Stimulated activated CD4-positive, alpha-beta T cell treated with anti-CD3 and anti-CD28 coated beads, Interleukin-1b, Interleukin-23, amount 100 ng/mL, for 1 hour (primary cell): ENCODE results near the gene PLEKHB2.
"Not testable (repeated sequence)": the region's sequence is repeated elsewhere in the genome, so short reads cannot be mapped to it uniquely, and the experiment has no call there.

Experiments
- DNase-seq, 2 donors: peaks; one replicate each; pipeline ENCODE4 v3.0.0-alpha.2; 2020; ENCODE audit warnings: low read depth in 2 of 2

The PLEKHB2 gene, protein sequence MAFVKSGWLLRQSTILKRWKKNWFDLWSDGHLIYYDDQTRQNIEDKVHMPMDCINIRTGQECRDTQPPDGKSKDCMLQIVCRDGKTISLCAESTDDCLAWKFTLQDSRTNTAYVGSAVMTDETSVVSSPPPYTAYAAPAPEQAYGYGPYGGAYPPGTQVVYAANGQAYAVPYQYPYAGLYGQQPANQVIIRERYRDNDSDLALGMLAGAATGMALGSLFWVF

DNA sequence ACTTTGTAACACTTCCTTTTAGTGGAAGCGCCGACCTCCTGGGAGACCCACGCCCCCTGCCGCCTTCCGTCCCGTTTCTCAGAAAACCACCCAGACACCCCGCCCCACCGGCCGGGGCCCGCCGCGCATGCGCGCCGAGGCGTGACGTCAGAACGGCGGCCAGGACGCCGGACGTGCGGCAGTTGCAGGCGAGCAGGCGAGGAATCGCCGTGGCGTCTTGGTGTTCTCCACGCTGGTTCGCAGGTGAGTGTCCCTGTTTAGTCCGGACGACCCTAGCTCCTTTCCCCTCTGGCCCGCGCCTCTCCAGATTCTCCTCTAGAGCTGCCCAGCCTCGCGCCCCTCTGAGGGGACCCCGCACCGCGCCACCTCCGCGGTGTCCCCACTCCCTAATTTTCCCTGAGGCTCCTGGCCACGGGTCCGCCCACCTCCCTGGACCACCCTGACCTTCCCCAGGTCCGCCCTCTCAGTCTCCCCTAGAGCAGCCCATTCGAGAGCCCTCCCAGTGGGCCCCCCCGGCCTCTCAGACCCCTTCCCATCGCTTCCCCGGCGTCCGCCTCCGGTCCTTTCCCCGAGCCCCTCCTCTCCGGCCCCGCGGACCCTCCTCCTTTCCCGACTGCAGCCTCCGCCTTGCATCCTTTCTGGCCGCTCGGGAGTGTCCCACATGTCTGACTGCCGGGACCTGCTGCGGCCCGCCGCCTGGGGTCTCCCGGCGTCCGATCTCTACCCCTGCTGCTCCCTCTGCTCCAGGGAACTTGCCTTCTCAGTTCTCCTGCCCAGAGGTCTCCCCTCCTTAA lies at the start of gene PLEKHB2:
TSS of gene PLEKHB2 (plus strand) at position 181 of the 794 bp plus-strand sequence. CDS start 15,606 bp downstream, outside the sequence.
- peak; percentile 78 to 89 for DNase-seq

- DNase-seq = no peak
Observed at GRCh38 chr2:131056204-131056931, 48.8 kb upstream of the PLEKHB2 start.

DNA sequence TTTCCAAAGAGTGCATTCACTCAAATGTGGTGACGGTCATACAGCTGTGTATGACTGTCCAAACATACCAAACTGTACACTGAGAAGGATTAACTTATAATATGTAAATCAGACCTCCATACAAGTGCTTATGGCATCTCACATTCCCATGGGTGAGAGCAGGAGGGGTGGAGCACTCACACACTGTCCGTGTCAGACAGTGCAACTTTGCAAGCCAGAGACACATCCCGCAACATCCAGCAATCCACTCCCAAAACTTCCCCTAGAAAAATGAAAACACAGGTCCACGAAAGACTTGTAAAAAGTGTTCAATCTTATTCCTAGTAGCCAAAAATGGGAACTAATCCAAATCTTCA lies 48.2 kb upstream of the PLEKHB2 start:
- no peak for DNase-seq

DNA sequence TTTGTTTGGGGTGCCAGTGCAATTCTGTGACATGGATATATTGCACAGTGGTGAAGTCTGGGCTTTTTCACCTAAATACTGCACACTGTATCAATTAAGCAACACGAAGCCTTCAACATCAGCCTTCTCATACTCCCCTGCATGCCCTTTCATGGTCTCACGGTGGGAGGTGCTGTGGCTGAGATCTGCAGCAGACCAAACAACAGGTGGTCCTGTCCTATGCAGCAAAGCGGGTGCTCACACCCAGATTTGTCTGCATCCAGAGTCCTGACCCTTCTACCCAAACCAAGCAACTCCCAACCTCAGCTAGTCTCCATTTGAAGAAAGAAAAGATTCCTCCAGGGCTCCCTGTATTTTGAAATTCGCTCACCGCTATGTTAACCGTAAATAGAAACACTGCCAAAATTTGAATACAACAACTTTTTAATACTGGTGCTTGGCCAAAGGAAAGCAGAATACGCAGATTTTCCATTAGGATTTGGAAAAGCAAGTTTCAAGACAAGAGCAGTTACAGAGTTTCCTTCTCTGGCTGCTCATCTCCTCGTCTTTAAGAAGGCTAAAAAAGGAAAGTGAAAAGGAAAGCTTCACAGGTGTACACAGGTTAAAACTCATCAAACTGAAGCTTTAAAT lies 46.8 kb upstream of the PLEKHB2 start:
- DNase-seq = no peak

GRCh38 chr2:131058920-131059319 lies 46.2 kb upstream of the PLEKHB2 start:
- no peak for DNase-seq

- DNase-seq = no peak
Observed at GRCh38 chr2:131063501-131064283, 41.4 kb upstream of the PLEKHB2 start.

- DNase-seq = no peak
Observed at GRCh38 chr2:131064589-131065512, 40.3 kb upstream of the PLEKHB2 start.

DNA sequence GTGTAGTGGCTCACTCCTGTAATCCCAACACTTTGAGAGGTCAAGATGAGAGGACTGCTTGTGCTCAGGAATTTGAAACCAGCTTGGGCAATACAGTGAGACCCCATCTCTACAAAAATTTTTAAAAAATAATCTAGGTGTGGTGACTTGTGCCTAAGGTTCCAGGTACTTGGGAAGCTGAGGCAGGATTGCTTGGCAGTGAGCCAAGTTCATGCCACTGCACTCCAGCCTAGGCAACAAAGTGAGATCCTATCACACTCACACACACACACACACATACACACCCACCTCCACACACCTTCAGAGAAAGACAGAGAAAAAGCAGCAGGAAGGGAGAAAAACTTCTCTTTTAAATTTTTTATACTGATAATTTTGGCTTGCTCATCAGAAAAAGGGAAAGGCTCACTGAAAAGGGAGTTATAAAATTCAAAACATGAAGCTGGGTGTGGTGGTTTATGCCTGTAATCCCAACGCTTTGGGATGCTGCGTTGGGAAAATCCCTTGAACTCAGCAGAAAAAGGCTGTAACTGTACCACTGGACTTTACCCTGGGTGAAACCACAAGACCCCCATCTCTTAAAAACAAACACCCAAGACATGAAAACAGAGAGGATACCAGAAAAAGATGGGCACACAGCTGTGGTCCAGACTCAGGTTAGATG lies 37.5 kb upstream of the PLEKHB2 start:
- DNase-seq = no peak

GRCh38 chr2:131068172-131068571 lies 37.0 kb upstream of the PLEKHB2 start:
- DNase-seq = not testable (repeated sequence)

GRCh38 chr2:131075578-131075977 lies 29.6 kb upstream of the PLEKHB2 start:
- not testable (repeated sequence) for DNase-seq

- DNase-seq = no peak
Observed at GRCh38 chr2:131076707-131077106, 28.4 kb upstream of the PLEKHB2 start.

- DNase-seq = no peak
Observed at GRCh38 chr2:131077182-131077846, 27.8 kb upstream of the PLEKHB2 start.

- no peak for DNase-seq
Observed at GRCh38 chr2:131077966-131078365, 27.2 kb upstream of the PLEKHB2 start.

GRCh38 chr2:131079931-131080330 lies 25.2 kb upstream of the PLEKHB2 start:
- DNase-seq = not testable (repeated sequence)

- no peak for DNase-seq
Observed at GRCh38 chr2:131081190-131081589, 23.9 kb upstream of the PLEKHB2 start.

DNA sequence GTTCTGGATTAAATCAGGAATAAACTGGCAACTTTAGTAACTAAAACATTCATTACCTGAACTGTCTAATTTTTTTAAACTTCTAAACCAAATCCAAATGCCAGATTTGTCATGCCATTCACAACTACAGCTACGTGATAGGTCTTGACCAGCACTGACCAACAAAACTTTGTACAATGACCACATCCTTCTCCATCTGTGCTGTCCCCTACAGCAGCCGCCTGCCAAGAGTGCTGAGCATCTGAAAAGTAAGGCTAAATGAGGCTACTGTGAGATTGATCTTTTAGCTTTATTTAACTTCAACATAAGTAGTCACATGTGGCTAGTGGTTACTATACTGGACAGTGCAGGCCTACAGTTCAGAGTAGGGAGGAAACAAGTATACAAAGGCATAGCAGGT lies 19.5 kb upstream of the PLEKHB2 start:
- DNase-seq = no peak

DNA sequence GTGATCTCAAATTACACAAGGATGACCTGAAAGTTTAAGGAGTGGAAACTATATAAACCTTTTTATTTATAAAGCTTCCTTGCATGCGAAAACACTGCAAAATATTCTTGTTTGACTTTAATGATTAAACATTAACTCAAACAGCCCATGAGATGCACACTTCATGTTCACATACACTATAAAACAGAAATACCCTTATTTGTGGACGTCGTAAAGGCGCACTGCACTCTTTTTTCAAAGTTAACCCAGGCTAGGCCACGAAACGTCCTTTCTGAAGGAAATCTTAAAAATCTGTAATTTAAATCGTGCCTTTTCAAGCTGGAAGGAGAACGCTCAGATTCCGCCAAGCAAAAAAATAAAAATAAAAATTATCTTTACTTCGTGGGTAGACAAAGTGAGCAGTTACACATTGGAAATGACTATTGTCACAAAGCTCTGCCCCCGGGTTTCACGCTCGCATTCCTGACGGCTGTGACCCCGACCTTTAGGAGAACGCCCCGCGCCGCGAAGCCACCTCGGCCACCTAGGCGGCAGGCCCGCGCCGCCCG lies 12.6 kb upstream of the PLEKHB2 start:
- DNase-seq = no peak

DNA sequence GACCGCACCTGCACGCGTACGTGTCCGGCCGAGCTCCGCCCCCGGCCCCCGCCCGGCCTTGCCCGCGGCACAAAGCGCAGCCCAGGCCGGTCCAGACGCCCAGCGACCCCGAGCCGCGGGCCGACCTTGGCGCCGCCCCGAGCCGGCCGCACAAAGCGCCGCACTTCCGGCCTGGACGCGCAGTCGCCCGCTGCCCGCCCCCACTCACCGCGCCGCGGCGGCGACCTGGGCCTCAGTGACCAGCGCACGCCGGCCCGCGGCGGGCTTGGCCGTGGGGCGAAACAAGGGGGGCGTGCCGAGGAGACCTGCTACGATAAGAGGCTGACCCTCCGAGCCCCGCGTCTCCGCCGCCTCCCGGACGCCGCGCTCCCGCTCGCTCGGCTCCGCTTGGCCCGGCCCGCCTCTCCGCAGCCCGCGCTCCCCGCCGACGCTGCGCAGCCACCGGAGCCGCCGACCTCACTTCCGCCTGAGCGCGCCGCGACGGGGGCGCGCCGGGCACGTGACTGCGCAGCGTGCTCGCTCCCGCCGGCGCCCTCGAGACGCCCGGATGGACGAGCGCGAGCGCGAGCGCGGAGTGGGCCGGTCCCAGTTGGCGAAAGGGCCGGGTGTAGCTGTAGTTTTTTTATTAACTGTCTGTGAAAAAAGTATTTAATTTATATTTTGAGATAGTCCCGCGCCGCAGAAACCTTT lies 12.0 kb upstream of the PLEKHB2 start, which contains the start of gene FAM168B:
TSS of gene FAM168B (minus strand) at position 455 of the 690 bp plus-strand sequence. CDS start 10,814 bp downstream, outside the sequence.
- DNase-seq = peak; percentile 62 to 76
